ELF-1 (cell line): ENCODE measurements around the gene TPMT.

ENCODE experiments used
- DNase-seq: peaks from one replicate; pipeline ENCODE4 v3.0.0-alpha.2; 2016; ENCODE audit warnings: low read depth, low spot score

TPMT gene

GRCh38 chr6:18117136-18117535 is 37.7 kb downstream of the TPMT start:
- DNase-seq, result no peak

DNA sequence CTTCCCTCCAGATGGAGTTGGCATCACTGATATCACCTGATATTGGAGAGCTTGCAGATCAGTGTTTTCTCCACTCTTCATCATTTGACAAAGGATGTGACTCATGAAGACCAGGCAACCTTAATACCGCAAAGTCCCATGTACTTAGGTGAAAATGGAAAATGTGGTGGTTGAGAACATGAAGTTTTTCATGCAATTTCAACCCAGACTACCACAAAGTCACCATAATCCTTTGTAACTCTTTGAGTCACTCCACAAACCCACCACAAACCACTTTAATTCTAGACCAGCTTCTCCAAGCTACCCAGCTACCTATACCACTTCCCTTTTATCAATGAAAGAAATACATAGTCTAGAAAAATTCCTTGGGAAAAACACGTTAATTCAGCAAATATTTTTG is 39.5 kb downstream of the TPMT start:
- DNase-seq, result no peak

- no peak for DNase-seq
Measured at GRCh38 chr6:18110162-18110561, 44.7 kb downstream of the TPMT start.

DNA sequence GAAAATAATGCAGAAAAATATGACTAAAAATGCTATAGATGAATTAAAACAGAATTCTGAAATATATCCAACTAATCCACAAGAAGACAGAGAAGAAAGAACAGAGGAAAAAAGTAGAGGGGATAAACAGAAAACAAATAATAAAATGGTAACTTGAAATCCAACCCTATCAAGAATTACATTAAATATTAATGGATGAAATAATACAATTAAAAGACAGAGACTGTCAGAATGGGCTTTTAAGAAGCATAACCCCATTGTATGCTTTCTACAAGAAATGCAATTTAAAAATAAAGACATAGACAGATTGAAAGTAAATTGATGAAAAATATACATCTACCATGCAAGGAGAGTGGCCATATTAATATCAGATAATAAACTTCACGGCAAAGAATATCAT is 47.8 kb downstream of the TPMT start:
- DNase-seq, result no peak

DNA sequence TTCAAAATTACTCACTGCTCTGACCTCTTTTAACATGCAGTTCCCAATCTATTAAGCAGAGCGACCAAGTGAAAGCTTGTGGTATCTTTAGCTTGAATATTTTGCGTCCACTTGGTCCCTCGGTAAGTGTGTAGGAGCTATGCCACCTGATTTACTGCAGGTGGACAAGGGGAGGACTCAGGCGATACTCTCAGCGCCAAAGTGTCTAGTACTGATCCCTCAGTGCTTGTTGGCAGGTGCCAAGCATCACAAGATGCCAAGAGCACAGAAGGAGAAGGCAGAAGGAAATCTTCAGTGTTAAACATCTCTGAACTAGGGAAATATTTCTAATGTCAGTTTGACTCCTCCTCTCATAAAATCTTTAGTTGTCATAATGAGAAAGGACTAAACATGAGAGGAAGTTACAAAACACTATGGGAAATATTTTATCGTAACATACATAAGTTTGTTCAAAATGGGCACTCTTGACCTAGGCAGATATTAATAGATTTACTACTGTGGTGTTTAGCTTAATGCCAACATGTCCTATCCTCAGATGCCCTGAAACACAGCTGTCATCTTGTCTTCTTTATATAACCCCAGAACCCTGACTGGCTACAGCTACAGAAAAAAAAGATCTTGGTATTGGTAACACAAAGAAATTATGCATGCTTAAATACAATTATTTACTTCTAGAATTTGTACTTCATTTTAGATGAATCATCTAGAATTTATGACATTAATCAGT is 51.9 kb downstream of the TPMT start:
- no peak for DNase-seq

- DNase-seq, result no peak
Measured at GRCh38 chr6:18101873-18102272, 53.0 kb downstream of the TPMT start.

GRCh38 chr6:18101271-18101670 is 53.6 kb downstream of the TPMT start:
- DNase-seq, result no peak

DNA sequence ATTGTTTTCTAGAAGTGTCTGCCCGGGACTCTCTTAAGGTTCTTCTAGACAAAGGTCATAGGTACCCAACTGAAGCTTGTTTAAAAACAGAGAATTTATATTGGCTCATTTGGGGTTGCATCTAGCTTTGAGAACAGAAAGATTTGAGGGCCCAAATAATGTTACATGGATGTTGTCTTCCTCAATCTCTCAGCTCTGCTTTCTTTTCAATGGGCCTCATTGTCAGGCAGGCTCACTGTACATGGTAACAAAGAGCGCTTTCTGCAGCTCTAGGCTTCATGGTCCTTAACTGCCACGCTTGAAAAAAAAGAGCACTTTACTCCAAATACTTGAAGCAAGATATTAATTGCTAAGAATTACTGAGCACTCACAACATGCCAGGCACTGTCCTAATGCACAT is 54.6 kb downstream of the TPMT start:
- no peak for DNase-seq

GRCh38 chr6:18099511-18099910 is 55.4 kb downstream of the TPMT start:
- DNase-seq, result no peak

DNA sequence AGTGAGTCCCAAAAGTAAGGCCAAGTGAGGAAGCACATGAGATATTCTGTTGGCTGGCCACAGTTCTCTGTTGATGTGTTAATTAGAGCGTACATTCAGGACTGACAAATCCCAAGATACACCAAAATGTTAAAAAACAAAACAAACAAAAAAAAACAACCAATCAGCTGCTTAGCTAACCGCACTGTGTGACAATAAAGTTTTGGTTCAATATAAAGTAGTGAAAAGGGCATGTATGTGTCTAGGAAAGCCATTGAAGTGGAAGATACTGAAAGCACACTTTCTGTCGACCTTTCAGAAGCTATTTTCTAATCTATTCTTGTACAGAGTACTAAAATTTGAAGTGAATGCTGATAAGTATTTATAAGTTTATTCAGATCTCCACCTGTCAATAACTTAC is 58.5 kb downstream of the TPMT start:
- no peak for DNase-seq

DNA sequence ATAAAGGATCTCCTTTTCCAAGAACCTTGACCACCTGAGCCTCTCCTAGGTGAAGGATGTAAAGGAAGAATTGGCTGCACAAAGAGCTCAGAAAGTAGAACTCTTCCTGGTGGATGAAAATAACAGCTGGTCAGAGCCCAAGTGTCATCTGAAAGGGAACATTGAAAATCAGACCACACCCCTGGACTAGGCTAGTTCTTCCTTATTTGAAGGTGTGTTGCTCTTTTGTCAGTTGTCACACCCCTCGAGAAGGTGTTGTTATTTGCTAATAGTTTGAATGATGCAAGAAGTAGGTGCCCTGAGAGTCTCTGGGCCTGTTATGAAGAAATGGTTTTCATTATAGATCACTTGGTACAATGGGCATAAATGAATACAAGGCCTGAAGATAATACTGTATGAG is 63.5 kb downstream of the TPMT start:
- DNase-seq, result no peak

GRCh38 chr6:18090349-18090786 is 64.5 kb downstream of the TPMT start:
- DNase-seq, result peak; percentile 11

GRCh38 chr6:18088419-18089296 is 66.2 kb downstream of the TPMT start:
- no peak for DNase-seq

DNA sequence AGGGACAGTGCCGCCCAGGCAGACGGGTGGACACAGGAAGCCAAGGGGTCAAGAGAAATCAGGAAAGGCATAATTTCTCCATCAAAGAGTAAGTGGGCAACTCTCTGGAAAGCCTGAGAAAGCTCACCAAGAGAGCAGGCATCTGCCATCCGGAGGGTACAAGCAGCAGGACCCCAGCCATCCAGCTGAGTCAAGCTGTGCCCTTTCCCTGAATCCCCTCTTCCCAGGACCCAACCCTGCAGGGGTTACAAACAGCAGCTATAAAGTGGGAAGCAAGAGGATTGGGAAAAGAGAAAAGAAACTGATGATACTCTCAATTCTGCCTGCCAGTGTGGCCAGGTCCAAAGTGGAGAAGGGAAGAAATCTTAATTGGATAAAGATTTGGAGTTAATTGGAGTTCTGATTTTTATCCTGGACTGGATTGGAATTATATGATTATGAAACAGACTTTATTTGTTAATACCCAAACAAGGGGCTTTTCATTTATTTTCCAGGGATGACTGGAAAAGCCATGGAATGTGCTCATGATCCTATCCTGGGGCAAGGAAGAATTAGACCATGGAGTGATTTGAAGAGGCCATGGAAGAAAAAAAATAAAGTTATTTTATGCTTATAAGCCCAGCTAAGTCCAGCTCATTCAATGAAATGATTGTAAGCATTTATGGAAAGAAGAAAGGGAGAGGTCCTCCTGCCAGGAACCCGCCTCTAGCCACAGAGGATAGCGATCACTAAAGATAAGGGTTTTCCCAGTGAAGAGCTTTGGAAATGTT is 67.3 kb downstream of the TPMT start:
- DNase-seq, result no peak

- no peak for DNase-seq
Measured at GRCh38 chr6:18081025-18081668, 73.7 kb downstream of the TPMT start.

- no peak for DNase-seq
Measured at GRCh38 chr6:18080544-18080943, 74.3 kb downstream of the TPMT start.

- DNase-seq, result no peak
Measured at GRCh38 chr6:18078866-18079265, 76.0 kb downstream of the TPMT start.
